ENCODE results near the gene NUP37.
"Not testable (repeated sequence)": the region's sequence is repeated elsewhere in the genome, so short reads cannot be mapped to it uniquely, and the experiment has no call there.

NUP37 gene, protein sequence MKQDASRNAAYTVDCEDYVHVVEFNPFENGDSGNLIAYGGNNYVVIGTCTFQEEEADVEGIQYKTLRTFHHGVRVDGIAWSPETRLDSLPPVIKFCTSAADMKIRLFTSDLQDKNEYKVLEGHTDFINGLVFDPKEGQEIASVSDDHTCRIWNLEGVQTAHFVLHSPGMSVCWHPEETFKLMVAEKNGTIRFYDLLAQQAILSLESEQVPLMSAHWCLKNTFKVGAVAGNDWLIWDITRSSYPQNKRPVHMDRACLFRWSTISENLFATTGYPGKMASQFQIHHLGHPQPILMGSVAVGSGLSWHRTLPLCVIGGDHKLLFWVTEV

GRCh38 chr12:102119674-102120563 lies at the start of gene NUP37, which contains the start of gene PARPBP:
TSS of gene NUP37 (minus strand) at chr12:102120114. CDS start at chr12:102118518, 1,596 bp downstream.
TSS of gene PARPBP (plus strand) at chr12:102120183. CDS start at chr12:102123889, 3,706 bp downstream.
- peak; percentile 85 for DNase-seq (ENCODE audit: low read depth)

- DNase-seq (ENCODE audit: low read depth), result no peak
These were observed 48.1 kb upstream of the NUP37 start for GRCh38 chr12:102167821-102168604.

GRCh38 chr12:102163383-102163782 lies 43.5 kb upstream of the NUP37 start:
- no peak for DNase-seq (ENCODE audit: low read depth)

DNA sequence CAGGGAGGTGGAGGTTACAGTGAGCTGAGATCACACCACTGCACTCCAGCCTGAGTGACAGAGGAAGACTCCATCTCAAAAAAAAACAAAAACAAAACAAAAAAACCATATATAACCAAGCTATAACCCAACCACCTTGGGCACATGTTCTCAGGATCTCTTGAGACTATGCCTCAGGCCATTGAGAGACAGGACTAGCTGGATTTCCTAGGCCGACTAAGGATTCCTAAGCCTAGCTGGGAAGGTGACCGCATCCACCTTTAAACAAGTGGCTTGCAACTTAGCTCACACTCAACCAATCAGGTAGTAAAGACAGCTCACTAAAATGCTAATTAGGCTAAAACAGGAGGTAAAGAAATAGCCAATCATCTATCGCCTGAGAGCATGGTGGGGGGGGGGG lies 35.3 kb upstream of the NUP37 start:
- not testable (repeated sequence) for DNase-seq (ENCODE audit: low read depth)

DNA sequence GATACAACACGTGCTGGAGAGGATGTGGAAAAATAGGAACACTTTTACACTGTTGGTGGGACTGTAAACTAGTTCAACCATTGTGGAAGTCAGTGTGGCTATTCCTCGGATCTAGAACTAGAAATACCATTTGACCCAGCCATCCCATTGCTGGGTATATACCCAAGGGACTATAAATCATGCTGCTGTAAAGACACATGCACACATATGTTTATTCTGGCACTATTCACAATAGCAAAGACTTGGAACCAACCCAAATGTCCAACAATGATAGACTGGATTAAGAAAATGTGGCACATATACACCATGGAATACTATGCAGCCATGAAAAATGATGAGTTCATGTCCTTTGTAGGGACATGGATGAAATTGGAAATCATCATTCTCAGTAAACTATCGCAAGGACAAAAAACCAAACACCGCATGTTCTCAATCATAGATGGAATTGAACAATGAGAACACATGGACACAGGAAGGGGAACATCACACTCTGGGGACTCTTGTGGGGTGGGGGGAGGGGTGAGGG lies 27.2 kb upstream of the NUP37 start:
- DNase-seq (ENCODE audit: low read depth), result not testable (repeated sequence)

GRCh38 chr12:102144221-102144620 lies 24.3 kb upstream of the NUP37 start:
- DNase-seq (ENCODE audit: low read depth), result no peak

- DNase-seq (ENCODE audit: low read depth), result not testable (repeated sequence)
These were observed 23.0 kb upstream of the NUP37 start for GRCh38 chr12:102142866-102143373.

- not testable (repeated sequence) for DNase-seq (ENCODE audit: low read depth)
These were observed 17.7 kb upstream of the NUP37 start for GRCh38 chr12:102137619-102138018.

GRCh38 chr12:102131442-102131841 lies 11.5 kb upstream of the NUP37 start:
- DNase-seq (ENCODE audit: low read depth), result not testable (repeated sequence)

- not testable (repeated sequence) for DNase-seq (ENCODE audit: low read depth)
These were observed 10.8 kb upstream of the NUP37 start for GRCh38 chr12:102130720-102131119.

DNA sequence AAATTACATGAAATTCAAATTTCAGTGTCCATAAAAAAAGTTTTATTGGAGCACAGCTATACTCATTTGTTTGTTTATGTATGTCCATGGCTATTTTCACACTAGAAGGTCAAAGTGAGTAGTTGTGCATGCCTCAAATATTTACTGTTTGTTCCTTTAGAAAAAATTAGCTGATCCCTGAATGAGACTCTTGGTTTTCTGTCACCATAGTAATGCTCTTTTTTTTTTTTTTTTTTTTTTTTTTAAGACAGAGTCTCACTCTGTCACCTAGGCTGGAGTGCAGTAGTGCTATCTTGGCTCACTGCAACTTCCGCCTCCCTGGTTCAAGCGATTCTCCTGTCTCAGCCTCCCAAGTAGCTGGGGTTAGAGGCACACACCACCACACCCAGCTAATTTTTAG lies 1.4 kb upstream of the NUP37 start:
- not testable (repeated sequence) for DNase-seq (ENCODE audit: low read depth)

- no peak for DNase-seq (ENCODE audit: low read depth)
These were observed 972 bp upstream of the NUP37 start for GRCh38 chr12:102120886-102121285.

DNA sequence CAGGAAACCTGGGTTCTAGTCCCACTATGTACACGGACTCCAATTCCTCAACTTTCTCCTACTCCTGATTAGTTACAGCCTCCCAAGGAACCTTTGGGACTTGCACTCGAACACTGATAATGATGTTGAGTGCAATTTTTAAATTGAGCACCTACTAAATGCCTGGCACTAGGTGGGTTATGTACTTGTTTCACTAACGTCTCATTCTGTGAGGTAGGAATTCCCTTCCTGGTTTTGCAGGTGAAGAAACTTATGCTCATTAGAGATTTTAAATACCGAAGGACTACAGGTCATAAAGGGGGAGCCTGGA lies 605 bp upstream of the NUP37 start:
- DNase-seq (ENCODE audit: low read depth), result no peak

DNA sequence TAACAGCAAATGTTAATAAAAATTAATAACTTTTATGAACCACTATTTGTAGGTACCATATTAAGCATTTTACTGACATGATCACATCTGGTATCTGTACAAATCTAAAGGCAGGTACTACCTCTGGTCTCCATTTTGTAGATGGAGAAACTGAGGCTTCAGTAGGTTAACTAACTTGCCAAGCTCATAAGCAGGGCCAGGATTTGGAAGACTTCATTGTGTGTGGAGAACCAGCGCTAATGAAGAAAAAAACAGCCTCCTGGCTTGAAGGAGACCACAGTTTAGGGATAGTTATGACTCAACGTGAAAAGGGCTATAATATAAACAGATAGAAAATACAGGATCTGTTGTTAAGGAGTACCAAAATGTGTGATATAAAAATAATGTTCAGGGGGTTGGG lies 1.0 kb downstream of the NUP37 start:
- no peak for DNase-seq (ENCODE audit: low read depth)

DNA sequence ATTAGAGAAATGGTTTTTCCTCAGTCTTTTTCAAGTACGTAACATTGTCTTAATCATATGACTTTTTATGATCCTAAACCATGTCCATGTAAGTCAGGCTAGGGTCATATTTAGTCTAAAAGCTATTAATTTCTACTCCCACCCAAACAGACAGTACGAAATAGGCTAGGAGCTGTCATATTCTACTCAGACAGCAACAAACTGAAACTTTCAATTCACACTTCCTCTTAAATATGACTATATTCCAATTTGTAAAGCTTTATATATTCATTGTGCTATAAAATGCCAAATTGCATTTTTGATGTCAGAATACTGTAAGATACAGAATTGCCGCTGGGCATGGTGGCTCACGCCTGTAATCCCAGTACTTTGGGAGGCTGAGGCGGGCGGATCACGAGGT lies 3.5 kb downstream of the NUP37 start:
- DNase-seq (ENCODE audit: low read depth), result no peak

GRCh38 chr12:102114212-102114611 lies 5.7 kb downstream of the NUP37 start:
- no peak for DNase-seq (ENCODE audit: low read depth)

DNA sequence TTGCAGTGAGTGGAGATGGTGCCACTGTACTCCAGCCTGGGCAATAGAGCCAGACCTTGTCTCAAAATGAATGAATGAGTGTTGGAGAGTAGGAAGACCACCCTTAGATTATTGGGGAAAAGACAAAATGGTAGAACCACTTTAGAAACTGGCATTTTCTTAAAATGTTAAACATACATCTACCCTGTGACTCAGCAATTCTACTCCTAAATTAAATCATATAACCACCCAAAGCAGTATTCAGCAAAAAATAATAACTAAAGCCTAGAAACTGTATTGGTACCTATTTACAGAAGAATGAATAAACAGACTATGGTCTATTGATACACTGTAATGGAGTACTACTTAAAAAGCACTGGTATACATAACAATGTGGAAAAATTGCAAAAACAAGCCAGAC lies 9.1 kb downstream of the NUP37 start:
- no peak for DNase-seq (ENCODE audit: low read depth)

DNA sequence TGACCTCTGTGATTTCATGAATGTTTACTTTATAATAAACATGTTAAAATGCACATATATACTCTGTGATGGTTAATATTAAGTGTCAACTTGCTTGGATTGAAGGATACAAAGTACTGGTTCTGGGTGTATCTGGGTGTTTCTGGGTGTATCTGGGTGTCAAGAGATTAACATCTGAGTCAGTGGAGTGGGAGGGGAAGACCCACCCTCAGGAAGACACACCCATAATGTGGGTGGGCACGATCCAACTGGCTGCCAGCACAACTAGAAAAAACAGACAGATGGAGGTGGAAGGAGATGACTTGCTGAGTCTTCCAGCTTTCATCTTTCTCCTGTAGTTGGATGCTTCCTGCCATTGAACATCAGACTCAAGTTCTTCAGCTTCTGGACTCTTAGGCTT lies 11.9 kb downstream of the NUP37 start:
- DNase-seq (ENCODE audit: low read depth), result no peak

DNA sequence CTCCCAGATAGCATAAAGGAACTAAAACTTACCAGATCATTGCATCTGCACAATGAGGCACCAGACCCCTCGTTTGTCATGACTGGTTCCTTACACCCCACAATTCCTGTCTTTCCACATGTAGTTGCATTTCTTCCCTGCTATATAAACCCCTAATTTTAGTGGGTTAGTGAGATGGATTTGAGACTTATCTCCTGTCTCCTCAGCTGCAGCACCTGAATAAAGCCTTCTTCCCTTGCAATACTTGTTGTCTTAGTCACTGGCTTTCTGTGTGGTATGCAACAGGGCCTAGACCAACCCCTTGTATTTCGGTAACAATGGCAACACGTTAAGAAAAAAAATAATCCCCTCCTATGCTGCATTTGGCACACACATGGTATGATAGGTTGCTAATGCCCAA lies 13.0 kb downstream of the NUP37 start:
- DNase-seq (ENCODE audit: low read depth), result no peak

DNA sequence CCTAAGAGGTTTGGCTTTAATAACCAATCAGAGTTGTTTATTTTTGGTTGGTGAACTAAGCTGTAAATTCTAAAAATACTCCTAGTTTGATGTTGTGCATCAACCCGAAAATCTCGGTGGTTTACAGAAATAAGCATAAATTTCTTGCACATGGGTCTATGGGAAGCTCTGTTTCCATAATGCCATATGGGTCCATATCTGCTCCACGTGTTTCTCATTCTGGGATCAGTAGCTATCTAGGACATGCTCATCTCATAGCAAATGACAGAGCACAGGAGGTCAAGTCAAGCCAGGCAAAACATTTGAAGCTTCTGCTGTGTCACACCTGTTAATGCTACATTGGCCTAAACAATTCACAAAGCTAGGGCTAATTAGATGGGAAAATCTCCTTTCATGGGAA lies 23.1 kb downstream of the NUP37 start:
- DNase-seq (ENCODE audit: low read depth), result no peak

- DNase-seq (ENCODE audit: low read depth), result no peak
These were observed 24.1 kb downstream of the NUP37 start for GRCh38 chr12:102095677-102096263.

- DNase-seq (ENCODE audit: low read depth), result no peak
These were observed 26.6 kb downstream of the NUP37 start for GRCh38 chr12:102093319-102093718.

All from activated T-helper 9 cell treated with anti-CD3 and anti-CD28 coated beads, Interleukin-2, amount 50 U/mL, for 16 hours (primary cell).